Lung microvascular endothelial cell (primary cell): ENCODE data around the gene DIAPH1. TPM values are rescaled to one million over a fixed set of nuclear protein-coding genes. Genes with fewer than 3 reads are reported as not detected.
"Not testable (repeated sequence)": the region's sequence is repeated elsewhere in the genome, so short reads cannot be mapped to it uniquely, and the experiment has no call there.

Source experiments
- DNase-seq, 2 donors: peaks; one replicate each; pipeline versions ENCODE4 v3.0.0 to v3.0.0-alpha.2; 2010; ENCODE audit warnings: low read depth in 2 of 2
- total RNA-seq: library from RNA; depleted of rRNA; stranded (reverse); fragments of >200 nt; gene quantifications from 2 replicates; pipeline ENCODE4 v1.2.1, GENCODE V29; 2014

Gene DIAPH1
- total RNA-seq, 1 donor from 2014 or later = 28.8 TPM

DNA sequence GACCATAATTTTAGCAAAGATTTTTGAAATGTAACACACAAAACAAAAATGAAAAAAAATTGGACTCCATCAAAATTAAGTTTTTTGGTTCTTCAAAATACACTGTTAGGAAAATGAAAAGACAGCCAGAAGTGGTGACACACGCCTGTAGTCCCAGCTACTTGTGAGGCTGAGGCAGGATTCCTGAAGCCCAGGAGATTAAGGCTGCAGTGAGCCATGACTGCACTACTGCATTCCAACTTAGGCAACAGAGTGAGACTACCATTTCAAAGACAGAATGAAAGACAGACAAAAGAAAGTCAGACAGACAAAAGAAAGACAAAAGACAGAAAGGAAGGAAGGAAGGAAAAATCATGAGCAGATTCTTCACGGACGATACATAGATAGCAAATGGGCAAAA, 7.5 kb downstream of the DIAPH1 start:
- DNase-seq = no peak

DNA sequence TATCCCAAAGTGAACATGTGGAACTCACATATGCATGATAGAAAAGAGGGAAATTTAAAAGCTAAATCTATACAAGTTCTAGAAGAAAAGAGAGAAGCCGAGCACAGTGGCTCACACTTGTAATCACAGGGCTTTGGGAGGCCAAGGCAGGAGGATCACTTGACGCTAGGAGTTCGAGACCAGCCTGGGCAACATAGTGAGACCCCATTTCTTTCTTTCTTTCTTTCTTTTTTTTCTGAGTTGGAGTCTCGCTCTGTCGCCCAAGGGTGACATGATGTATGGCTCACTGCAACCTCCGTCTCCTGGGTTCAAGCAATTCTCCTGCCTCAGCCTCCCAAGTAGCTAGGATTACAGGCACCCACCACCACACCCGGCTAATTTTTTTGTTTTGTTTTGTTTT, 8.9 kb downstream of the DIAPH1 start:
- not testable (repeated sequence) for DNase-seq

DNA sequence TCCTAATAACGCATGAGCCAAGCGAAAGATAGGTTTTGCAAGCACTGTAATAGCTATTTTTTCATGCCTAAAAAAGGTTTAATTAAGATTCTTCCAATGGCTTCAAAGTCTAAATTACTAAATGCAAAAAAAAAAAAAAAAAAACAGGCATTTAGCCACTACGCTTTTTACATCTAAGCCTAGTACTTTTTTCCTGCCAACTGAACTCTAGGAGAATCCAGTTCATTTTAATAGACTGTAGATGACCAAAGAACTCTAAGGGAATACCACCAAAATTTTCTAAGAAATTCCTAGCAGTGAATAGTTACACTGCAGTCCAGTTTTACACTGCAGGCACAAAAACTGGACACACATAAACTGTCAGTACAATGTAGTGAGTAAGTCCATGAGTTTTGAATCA, 9.8 kb downstream of the DIAPH1 start:
- no peak for DNase-seq

- DNase-seq = no peak
These were observed 10.2 kb downstream of the DIAPH1 start for GRCh38 chr5:141608557-141608956.

DNA sequence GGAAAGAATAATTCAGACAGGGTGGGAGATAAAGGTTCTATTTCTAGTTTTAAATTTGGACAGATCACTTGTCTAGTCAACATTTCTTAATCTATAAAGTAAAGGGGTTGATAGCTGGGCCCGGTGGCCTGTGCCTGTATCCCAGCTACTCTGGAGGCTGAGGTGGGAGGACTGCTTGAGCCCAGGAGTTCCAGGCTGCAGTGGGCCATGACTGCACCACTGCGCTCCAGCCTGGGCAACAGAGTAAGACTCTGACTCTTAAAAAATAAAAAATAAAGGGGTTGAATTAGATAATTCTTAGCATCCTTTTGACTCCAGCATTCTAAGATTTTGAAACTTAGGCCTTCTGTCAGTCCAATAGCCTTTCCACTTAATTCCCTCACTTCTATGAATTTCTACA, 10.8 kb downstream of the DIAPH1 start:
- no peak for DNase-seq

DNA sequence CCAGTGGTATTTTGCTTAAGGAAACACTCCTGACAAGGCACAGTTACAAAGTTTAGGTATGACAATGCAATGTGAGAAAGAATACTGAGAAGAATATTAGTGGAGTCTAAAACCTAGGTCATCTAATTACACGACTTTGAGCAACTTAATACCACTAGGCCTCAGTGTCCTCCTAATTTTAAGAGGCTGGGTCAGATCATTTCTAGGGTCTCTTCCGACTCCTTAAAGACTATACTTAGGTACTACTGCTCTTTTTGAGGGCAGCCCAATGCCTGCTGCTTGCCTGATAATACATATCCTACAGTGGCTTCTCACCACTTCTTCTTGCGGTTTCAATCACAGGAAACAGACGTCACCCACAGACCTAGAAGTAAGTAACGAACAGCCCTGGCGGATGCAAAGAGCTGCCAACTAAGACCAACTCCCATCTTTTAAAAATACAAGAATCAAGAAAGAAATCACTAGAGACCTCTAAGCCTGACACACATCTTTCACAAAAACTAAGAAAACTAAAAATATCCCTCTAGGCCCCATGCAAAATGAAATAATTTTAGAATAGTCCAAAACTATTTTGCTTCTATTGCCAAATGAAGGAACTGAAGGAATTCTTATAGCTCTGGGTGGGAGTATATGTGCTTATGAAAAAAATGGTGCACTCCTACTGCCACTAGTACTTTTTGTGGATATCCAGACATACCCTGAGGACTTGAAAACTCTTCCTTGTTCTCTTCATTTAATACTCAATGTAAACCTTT, 13.1 kb downstream of the DIAPH1 start:
- DNase-seq = peak in 1 of 2 donors; percentile 95

- peak; percentile 19 to 93 for DNase-seq
These were observed 14.7 kb downstream of the DIAPH1 start for GRCh38 chr5:141603923-141604717.

- DNase-seq = no peak
These were observed 16.2 kb downstream of the DIAPH1 start for GRCh38 chr5:141602606-141603005.

GRCh38 chr5:141598391-141599345, 20.1 kb downstream of the DIAPH1 start:
- peak in 1 of 2 donors; percentile 22 for DNase-seq

GRCh38 chr5:141597814-141598213, 21.0 kb downstream of the DIAPH1 start:
- no peak for DNase-seq

DNA sequence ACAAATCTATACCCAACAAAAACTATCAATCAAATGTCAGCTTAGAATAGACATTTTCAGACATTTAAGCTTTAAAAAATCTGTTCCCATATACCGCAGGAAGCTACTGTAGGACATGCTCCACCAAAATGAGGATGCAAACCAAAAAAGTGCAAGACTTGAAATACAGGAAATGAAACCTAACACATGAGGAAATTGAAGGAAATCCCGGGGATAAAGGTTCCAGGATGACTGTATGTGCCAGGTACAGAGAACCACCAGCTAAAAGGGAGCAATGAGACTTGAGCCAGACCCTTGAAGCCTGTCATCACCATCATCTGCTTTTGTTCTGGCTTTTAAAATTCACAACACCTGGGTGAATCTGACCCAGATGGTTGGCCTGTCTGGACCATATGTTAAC, 21.4 kb downstream of the DIAPH1 start:
- DNase-seq = peak in 1 of 2 donors; percentile 19

GRCh38 chr5:141596867-141597266, 21.9 kb downstream of the DIAPH1 start:
- no peak for DNase-seq

DNA sequence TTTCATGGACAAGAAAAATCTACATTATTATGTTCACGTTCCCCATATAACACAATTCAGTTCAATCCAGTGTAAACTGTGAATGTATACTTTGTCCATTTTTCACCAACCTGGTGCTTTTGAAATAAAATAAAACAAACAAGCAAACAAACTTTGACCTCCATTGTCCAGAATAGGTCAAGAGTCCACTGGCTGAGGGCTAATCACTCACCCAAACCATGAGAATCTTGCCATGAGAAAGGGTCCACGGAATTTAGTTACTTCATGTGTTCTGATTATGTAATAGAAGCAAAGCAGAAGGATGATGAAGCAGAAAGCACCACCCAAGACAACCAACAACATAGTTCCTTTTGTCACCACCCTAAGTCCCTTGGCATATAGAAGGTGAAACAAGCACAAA, 28.7 kb downstream of the DIAPH1 start:
- no peak for DNase-seq

DNA sequence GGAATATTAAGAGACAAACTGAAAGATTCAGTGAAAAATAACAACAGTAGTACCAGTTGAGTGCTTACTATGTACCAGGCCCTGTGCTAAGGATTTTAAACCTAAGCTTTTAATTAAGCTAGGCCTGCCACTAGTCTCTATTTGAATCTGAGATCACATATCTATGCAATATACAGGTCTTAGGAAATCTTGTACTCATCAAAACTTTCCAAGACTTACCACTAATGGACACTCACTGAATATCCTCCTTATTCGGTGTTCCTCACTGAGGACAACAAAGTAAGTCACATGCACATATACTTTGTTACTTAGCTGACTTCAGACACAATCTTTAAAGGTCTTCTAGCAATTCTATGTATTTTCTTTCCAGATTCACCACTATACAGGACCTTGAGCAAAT, 32.6 kb downstream of the DIAPH1 start:
- no peak for DNase-seq

GRCh38 chr5:141585594-141585993, 33.2 kb downstream of the DIAPH1 start:
- no peak for DNase-seq

DNA sequence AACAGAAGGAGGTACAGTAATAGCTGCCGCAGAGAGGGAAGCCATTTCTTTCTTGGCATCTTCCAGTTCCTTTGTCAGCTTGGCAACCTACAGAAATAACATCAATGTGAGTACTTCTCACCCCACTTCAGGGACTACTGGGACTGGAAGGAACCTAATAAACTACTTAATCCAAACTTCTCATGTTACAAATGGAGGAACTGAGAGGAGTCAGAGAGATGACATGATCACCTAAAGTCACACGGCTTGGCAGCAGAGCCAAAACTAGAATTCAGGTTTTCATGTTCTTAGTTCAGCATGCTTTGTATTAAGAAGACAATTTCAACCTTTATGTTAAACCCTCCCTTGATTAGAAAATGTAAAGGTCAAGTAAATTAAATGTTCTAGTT, 44.7 kb downstream of the DIAPH1 start:
- no peak for DNase-seq

DNA sequence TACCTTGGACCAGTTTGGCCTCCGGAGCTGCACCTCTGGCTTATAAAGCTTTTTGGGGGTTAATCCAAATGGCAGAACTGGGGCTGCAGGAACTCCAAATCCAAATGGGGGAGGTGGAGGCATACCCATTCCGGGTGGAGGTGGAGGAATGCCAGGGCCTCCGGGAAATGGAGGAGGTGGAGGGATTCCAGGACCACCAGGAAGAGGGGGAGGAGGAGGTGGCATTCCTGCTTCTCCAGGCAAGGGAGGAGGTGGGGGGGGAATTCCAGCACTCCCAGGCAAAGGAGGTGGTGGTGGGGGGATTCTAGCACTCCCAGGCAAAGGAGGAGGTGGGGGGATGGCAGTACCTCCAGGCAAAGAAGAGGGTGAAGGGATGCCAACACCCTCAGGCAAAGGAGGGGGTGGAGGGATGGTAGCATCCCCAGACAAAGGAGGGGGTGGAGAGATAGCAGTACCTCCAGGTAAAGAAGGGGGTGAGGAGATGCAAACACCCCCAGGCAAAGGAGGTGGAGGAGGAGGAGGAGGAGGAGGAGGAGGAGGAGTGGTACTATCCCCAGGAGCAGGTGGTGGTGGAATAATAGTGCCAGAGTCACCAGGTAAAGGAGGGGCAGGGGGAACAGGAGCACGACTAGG, 45.2 kb downstream of the DIAPH1 start:
- DNase-seq = no peak

DNA sequence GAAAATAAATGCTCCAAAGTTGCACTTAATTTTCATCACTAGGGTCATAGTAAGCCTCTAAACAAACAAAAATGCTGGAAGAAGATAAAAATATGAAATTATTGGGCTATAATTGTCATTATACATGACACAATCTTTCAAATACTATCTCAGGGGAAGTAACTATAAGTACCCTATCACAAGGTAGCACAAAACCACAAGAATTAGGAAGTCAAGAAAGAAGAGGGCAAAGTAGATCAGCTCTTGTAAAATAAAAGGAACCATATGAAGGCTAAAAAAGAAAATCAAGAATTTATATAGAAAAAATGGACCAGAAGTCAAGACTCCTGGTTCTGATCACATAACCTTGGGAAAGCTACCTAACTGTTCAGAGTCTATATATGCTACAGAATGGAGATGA, 48.1 kb downstream of the DIAPH1 start:
- no peak for DNase-seq

DNA sequence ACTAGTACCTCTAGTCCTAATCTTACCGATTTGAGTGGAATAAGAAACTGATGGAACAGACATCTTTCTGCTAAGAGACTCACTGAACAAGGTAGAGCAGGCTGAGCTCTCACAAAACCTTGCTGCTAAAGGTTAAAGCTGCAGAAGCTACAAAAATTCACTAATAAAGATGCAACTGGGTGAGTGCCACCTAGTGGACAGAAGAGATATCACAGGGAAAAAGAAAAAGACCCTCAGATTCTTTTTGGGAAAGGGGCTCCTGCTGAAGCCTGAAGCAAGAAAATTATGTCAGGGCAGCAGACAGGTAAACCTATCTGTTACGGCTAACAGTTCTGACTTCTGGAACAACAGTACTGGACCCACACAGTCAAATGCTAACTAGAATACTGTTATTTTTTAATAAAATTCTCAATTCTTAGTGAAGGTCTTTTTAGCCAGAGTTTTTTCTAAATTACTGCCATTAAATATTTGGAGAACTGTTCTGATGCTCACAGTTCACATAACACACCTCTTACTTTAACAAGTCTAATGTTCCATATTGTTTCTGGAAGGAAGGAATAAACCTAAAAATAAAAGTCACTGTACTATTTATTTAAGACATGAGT, 51.2 kb downstream of the DIAPH1 start:
- DNase-seq = peak; percentile 16 to 31

DNA sequence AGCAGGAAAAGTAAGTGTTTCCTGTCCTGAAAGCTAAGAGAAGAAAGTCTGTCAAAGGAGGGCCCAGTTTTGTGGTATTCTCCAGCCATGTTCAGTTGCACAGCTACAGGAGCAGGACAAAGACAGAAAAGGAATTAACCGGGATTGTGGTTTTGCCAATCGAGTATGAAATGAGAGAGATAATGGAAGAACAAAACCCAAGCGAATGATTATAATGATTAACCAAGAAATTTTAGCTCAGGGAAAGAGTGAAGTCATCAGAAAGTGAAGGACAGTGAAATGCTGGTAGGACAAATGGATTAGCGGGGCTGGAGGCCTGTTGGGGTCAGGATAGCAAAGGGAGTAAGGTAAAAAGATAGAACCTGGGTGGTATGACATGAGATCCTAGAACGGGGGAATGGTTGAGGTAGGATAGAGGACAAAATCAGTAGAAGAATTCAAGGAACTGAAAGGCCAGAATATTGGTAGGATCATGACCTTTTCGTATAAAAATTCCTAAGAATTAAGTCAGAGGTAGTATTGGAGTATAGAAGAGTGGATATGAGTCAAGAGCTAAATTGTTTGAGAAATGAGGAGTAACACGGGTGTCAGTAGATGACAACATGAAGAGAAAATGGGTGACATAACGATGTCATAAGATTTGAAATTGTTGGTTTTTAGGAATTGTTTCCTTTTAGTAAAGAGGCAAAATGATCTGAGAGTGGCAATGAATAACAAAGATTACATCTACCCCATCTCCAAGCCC, 52.8 kb downstream of the DIAPH1 start:
- no peak for DNase-seq
